Measurements from ENCODE around the gene POU2F2. TPM values are rescaled to one million over a fixed set of nuclear protein-coding genes. Genes with fewer than 3 reads are reported as not detected.

The POU2F2 gene
- total RNA-seq, 1 experiment from 2014 or later: 0.89 TPM

GRCh38 chr19:42096255-42096837 is 35.9 kb downstream of the POU2F2 start (continued):
- TF ChIP-seq, protein P1, sequence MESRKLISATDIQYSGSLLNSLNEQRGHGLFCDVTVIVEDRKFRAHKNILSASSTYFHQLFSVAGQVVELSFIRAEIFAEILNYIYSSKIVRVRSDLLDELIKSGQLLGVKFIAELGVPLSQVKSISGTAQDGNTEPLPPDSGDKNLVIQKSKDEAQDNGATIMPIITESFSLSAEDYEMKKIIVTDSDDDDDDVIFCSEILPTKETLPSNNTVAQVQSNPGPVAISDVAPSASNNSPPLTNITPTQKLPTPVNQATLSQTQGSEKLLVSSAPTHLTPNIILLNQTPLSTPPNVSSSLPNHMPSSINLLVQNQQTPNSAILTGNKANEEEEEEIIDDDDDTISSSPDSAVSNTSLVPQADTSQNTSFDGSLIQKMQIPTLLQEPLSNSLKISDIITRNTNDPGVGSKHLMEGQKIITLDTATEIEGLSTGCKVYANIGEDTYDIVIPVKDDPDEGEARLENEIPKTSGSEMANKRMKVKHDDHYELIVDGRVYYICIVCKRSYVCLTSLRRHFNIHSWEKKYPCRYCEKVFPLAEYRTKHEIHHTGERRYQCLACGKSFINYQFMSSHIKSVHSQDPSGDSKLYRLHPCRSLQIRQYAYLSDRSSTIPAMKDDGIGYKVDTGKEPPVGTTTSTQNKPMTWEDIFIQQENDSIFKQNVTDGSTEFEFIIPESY (IDR thresholded peaks at IDR 0.05; ENCODE audit: extremely low read depth, insufficient replicate concordance, low read length): no peak
- no peak for TF ChIP-seq ZFX (IDR thresholded peaks at IDR 0.05)
- TF ChIP-seq RAD21 (IDR thresholded peaks at IDR 0.05; ENCODE audit: low read depth): no peak
- no peak for TF ChIP-seq SRF (IDR thresholded peaks at IDR 0.05; ENCODE audit: low read depth)

DNA sequence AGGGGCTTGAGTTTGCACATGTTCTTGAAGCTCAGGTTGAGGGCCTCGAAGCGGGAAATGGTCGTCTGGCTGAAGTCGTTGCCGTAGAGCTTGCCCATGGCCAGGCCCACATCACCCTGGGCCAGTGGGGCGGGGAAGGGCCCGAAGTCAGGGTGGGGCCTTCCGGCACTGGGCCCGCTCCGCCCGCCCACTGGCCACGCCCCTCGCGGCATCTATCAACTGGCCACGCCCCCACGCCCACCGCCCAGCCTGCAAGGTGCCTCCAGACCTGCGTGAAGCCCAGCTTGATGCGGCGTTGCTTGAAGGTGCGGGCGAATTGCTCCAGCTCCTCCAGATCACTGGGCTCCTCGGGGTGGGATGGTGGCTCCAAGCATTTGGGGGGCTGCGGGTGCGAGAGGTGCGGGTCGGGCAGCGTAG is 36.4 kb downstream of the POU2F2 start:
- H3K9me3 ChIP-seq (ENCODE audit: control insufficient read depth in 1 of 2, insufficient read depth in 1 of 2, low read depth in 1 of 2, low read length in 2 of 2): no peaks in the 10 kb centered on the region
- TF ChIP-seq JUND (IDR thresholded peaks at IDR 0.05): no peak
- TF ChIP-seq SP1 (IDR thresholded peaks at IDR 0.05; ENCODE audit: low read depth): no peak
- no peak for TF ChIP-seq EZH2 (IDR thresholded peaks at IDR 0.05)
- no peak for TF ChIP-seq ELF1 (IDR thresholded peaks at IDR 0.05; ENCODE audit: borderline replicate concordance, low read depth)
- no peak for TF ChIP-seq CBX3 (IDR thresholded peaks at IDR 0.05; ENCODE audit: low read depth)
- no peak for TF ChIP-seq RAD21 (IDR thresholded peaks at IDR 0.05; ENCODE audit: low read depth)
- no peak for TF ChIP-seq YY1 (IDR thresholded peaks at IDR 0.05; ENCODE audit: extremely low read depth, insufficient replicate concordance, low read depth, low read length)
- no peak for TF ChIP-seq ZFX (IDR thresholded peaks at IDR 0.05)
- TF ChIP-seq, protein P2, sequence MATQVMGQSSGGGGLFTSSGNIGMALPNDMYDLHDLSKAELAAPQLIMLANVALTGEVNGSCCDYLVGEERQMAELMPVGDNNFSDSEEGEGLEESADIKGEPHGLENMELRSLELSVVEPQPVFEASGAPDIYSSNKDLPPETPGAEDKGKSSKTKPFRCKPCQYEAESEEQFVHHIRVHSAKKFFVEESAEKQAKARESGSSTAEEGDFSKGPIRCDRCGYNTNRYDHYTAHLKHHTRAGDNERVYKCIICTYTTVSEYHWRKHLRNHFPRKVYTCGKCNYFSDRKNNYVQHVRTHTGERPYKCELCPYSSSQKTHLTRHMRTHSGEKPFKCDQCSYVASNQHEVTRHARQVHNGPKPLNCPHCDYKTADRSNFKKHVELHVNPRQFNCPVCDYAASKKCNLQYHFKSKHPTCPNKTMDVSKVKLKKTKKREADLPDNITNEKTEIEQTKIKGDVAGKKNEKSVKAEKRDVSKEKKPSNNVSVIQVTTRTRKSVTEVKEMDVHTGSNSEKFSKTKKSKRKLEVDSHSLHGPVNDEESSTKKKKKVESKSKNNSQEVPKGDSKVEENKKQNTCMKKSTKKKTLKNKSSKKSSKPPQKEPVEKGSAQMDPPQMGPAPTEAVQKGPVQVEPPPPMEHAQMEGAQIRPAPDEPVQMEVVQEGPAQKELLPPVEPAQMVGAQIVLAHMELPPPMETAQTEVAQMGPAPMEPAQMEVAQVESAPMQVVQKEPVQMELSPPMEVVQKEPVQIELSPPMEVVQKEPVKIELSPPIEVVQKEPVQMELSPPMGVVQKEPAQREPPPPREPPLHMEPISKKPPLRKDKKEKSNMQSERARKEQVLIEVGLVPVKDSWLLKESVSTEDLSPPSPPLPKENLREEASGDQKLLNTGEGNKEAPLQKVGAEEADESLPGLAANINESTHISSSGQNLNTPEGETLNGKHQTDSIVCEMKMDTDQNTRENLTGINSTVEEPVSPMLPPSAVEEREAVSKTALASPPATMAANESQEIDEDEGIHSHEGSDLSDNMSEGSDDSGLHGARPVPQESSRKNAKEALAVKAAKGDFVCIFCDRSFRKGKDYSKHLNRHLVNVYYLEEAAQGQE (IDR thresholded peaks at IDR 0.05; ENCODE audit: low read depth): no peak
- TF ChIP-seq, protein P3, sequence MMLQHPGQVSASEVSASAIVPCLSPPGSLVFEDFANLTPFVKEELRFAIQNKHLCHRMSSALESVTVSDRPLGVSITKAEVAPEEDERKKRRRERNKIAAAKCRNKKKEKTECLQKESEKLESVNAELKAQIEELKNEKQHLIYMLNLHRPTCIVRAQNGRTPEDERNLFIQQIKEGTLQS (IDR thresholded peaks at IDR 0.05): no peak
- TF ChIP-seq SRF (IDR thresholded peaks at IDR 0.05; ENCODE audit: low read depth): no peak
- no peak for TF ChIP-seq ZNF274 (IDR thresholded peaks at IDR 0.05; ENCODE audit: low read depth, low read length)
- TF ChIP-seq MAX (IDR thresholded peaks at IDR 0.05): no peak
- no peak for TF ChIP-seq FOSL1 (IDR thresholded peaks at IDR 0.05; ENCODE audit: low read depth)
- TF ChIP-seq CEBPB (IDR thresholded peaks at IDR 0.05; ENCODE audit: low read depth): no peak
- TF ChIP-seq, protein P4, sequence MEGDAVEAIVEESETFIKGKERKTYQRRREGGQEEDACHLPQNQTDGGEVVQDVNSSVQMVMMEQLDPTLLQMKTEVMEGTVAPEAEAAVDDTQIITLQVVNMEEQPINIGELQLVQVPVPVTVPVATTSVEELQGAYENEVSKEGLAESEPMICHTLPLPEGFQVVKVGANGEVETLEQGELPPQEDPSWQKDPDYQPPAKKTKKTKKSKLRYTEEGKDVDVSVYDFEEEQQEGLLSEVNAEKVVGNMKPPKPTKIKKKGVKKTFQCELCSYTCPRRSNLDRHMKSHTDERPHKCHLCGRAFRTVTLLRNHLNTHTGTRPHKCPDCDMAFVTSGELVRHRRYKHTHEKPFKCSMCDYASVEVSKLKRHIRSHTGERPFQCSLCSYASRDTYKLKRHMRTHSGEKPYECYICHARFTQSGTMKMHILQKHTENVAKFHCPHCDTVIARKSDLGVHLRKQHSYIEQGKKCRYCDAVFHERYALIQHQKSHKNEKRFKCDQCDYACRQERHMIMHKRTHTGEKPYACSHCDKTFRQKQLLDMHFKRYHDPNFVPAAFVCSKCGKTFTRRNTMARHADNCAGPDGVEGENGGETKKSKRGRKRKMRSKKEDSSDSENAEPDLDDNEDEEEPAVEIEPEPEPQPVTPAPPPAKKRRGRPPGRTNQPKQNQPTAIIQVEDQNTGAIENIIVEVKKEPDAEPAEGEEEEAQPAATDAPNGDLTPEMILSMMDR (IDR thresholded peaks at IDR 0.05 in 2 of 3, conservative IDR thresholded peaks at IDR 0.05 in 1 of 3; ENCODE audit: borderline replicate concordance in 1 of 3, insufficient read depth in 1 of 3, low read depth in 2 of 3, low read length in 2 of 3): no peak
- TF ChIP-seq POLR2AphosphoS5 (IDR thresholded peaks at IDR 0.05; ENCODE audit: low read depth, low read length): no peak

More for the DNA sequence above, 36.4 kb downstream of the POU2F2 start:
- ChIA-PET RAD21 (ENCODE audit: low non-redundant PET in 1 of 2, low total read pairs in 2 of 2, uncharacterized antibody in 2 of 2, unreplicated experiment in 2 of 2) (no interaction called here), POLR2A (no interaction called here), CTCF (no interaction called here)
- no peak overlapping the region for H3K9ac ChIP-seq (ENCODE audit: low read length)
- H3K4me2 ChIP-seq (ENCODE audit: low read length): no peak overlapping the region
- BruUV-seq (replicated peaks): no TSS peak
- H3K27ac ChIP-seq (ENCODE audit: low read depth, low read length): no peak overlapping the region
- no peaks in the 10 kb centered on the region for H3K79me2 ChIP-seq (ENCODE audit: insufficient read depth, low read length)
- no peaks in the 10 kb centered on the region for H3K9me2 ChIP-seq (ENCODE audit: insufficient read depth)
- H2AFZ ChIP-seq (ENCODE audit: low read depth, low read length, poor library complexity, severe bottlenecking): no peak overlapping the region
- DNase-seq (ENCODE audit: low read depth, low spot score) (no peak), ATAC-seq (no peak)
- intact Hi-C loops (cut with micrococcal nuclease): loop anchor here (10.0 kb wide), 1 partner anchor 101 kb away; the partner anchor contains the start of gene ATP1A3
- H4K20me1 ChIP-seq (ENCODE audit: insufficient read depth): no peaks in the 10 kb centered on the region
- no peaks in the 10 kb centered on the region for H3K36me3 ChIP-seq (ENCODE audit: control insufficient read depth in 1 of 2, insufficient read depth in 2 of 2, low read length in 2 of 2)
- H3K27me3 ChIP-seq (ENCODE audit: insufficient read depth, low read length): no peaks in the 10 kb centered on the region
- no peak overlapping the region for H3K4me3 ChIP-seq (replicated peaks in 1 of 2; ENCODE audit: low read depth in 1 of 2, low read length in 2 of 2)
- H3K4me1 ChIP-seq (ENCODE audit: control insufficient read depth in 1 of 2, insufficient read depth in 2 of 2, low read length in 2 of 2): peaks cover 18 to 36% of the 10 kb centered on the region in 2 experiments
